GM21447 (cell line): Measurements from ENCODE around the gene PRXL2C.
"Not testable (repeated sequence)": the region's sequence is repeated elsewhere in the genome, so short reads cannot be mapped to it uniquely, and the experiment has no call there.

Source experiments
- ATAC-seq: cut with Tn5 transposase; IDR thresholded peaks from one replicate; pipeline ENCODE4 v1.9.1; 2021; ENCODE audit not compliant: unreplicated experiment

The PRXL2C gene

DNA sequence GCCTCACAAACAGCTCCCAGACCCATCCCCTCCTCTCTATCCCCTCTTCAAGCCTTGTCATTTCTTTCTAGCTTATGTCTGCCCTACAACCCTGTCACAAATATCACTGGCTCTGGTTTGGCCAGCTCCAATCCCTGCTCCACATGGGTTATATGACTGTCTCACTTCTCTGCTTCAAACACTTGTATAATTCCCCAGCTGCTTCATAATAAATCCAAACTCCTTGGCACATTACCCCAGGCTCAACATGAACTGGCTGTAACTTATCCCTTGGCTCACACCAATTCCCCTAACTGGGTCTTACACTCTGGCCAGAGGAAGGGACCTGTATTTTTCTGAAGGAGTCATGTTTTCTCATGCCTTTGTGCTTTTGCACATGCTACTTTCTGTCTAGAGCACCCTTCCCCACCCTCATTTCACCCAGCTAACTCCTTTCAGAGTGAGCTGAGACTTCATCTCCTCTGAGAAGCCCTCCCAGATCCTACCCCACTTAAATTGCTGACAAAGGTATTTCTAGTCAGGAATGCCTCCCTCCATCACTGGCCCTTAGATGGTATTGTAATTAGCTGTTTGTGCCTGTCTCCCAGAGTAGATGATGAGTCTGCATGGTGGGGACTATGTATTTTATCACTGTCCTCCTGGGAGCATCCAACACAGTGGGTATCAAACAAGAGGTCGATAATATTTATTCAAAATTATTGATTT, 5.3 kb downstream of the PRXL2C start:
- no peak for ATAC-seq

DNA sequence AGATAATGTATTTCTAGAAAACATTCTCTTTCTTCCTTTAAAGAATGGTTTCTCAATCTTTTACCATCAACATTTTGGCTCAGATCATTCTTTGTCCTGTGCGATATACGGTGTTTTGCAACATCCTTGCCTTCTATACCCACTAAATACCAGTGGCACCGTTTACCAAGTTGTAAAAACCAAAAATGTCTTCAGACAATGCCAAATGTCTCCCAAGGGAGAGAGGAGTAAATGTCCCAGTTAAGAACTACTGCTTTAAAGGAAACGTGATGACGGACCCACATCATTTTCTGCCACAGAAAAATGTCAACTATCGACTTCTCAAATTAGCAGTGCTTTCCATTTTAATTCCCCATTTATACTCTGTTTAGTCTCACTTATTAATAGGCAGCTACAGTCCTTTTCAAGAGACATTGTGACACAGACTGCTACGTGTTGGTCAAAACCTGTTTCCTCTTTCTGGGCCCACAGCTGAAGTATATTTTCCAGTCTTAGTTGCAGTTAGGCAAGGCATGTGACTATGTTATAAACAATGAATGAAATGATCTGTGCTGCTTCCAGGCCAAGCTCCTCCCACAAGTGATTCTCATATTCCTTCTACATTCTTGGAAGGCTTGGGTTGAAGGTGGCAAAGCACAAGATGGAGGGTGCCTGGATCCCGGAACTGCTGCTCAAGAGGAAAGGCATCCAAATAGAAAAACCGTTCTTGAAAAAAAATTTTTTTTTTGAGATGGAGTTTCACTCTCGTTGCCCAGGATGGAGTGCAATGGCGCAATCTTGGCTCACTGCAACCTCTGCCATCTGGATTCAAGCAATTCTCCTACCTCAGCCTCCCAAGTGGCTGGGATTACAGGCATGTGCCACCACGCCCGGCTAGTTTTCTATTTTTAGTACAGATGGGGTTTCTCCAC, 8.8 kb downstream of the PRXL2C start:
- no peak for ATAC-seq

DNA sequence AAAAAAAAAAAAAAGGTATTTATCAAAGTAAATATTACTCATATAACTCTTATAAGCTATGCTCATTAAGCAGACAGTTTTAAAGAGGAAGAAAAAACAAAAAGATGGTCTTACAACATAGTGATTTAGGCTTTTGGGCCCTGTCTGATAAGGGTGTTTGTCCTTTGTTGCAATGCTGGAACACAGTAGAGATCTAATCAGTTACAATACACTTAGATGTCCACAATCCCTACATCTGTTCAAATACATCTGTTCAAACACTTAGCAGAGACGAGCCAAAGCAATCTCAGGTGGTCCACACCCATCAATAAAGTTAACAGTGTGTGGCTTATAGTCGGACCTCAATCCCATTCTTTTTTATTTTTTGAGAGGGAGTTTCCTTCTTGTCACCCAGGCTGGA, 11.0 kb downstream of the PRXL2C start:
- ATAC-seq = no peak

DNA sequence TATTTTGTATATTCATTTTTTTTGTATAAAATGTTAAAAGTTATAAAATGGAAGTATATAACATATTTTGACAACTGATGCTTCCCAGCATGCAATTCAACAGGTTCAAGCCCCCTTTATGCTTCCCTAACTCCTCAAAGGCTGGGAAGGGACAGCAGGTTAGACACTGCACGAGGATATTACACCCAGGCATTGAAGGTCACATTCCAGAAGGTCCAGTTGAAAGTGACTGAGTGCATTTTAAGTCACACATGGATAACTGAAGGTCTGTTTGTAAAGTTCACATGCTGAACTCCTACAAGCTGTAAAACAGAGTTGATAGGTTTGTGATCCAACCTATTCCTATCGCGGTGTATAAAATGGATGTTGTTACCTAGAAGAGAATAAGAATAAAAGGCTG, 13.6 kb downstream of the PRXL2C start:
- ATAC-seq = no peak

DNA sequence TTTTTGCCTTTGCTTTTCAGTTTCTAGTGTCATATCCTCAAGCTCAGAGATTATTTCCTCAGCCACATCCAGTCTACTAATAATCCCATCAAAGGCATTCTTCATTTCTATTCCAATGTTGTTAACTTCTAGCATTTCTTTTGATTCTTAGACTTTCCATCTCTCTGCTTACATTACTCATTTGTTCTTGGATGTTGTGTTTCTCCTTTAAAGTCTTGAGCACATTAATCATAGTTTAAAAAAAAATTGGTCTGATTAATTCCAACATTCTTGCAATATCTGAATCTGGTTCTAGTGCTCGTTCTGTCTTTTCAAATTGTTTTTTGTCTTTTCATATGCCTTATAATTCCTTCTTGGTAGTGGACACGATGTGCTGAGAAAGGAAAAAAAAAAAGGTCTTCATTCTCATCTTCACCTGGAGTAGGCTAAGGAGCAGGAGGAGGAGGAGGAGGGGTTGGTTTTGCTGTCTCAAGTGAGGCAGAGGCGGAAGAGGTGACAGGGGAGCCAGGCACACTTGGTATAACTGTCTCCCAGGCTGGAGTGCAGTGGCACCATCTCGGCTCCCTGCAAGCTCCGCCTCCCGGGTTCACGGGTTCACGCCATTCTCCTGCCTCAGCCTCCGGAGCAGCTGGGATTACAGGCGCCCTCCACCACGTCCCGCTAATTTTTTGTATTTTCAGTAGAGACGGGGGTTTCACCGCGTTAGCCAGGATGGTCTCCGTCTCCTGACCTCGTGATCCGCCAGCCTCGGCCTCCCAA, 16.3 kb downstream of the PRXL2C start:
- ATAC-seq = no peak

DNA sequence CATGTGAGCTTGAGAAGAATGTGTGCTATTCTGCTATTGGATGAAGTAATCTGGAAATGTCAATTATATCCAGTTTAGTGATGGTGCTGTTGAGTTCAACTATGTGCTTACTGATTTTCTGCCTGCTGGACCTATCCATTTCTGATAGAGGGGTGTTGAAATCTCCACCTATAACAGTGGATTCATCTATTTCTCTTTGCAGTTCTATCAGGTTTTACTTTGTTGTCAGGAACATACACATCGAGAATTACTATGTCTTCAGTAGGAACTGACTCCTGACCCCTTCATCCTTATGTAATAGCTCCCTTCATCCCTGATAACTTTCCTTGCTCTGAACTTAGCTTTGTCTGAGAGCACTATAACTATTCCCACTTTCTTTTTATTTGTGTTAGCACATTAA, 18.7 kb downstream of the PRXL2C start:
- no peak for ATAC-seq

DNA sequence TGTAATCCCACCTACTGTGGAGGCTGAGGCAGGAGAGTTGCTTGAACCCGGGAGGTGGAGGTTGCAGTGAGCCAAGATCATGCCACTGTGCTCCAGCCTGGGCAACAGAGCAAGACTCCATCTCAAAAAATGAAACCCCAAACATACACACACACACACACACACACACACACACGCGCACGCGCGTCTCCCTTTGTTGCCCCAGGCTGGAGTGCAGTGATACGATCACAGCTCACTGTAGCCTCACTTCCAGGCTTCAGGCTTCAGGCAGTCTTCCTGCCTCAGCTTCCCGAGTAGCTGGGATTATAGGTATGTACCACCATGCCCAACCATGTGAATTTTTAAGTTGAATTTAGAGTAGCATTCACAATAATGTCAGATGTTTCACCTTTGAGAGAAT, 21.5 kb downstream of the PRXL2C start:
- ATAC-seq = not testable (repeated sequence)

DNA sequence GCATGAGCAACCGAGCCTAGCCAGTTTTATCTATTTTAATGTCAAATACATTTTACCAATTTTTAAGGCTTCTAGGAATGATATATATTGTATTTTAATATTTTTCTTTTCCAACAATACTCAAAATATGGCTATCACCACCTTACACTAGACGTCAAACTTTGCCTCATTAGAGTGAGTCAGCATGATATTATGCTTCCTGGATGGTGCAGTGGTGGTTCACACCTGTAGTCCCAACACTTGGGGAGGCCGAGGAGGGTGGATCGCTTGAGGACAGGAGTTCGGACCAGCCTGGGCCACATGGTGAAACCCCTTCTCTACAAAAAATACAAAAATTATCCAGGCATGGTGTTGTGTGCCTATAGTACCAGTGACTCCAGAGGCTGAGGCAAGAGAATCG, 28.2 kb downstream of the PRXL2C start:
- ATAC-seq = no peak

DNA sequence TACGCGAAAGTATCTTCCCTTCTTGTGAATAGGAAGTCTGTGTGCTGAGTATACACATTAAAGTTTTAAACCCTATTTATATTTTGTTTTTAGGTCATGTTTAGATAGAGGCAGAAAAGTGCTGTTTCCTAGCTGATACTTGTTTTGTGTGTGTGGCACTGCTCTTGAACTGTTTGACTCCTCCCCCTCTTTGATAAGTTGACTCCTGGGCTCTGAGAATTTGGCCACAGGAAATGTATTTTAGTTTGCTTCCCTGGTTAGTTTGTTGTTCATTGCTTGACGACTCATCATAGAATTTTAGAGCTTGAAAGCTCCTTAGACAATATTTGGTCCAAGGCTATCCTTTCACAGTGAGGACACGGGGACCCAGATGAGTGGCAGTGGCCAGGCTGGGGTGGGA, 33.5 kb downstream of the PRXL2C start:
- ATAC-seq = no peak

DNA sequence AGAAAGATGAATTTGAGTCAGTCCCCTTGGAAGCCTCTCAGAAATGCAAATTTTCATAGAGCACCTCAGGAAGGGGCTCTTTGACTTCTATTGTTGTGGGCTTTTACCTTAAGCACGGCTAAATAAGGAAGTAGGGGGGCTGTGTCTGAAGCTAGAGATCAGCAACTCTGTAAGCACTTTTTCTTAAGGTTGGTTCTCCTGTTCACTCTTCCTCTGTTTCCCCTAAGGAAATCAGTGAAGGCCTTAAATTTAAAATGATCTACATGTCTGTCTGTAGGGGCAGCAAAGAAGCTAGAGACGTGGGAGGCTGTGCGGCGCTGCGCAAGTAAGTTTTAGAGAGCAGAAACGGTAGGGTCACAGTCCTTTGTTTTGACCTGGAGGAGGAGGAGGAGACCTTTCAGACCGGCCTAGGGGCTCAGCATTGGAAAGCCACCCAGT, 34.3 kb downstream of the PRXL2C start:
- ATAC-seq = no peak

DNA sequence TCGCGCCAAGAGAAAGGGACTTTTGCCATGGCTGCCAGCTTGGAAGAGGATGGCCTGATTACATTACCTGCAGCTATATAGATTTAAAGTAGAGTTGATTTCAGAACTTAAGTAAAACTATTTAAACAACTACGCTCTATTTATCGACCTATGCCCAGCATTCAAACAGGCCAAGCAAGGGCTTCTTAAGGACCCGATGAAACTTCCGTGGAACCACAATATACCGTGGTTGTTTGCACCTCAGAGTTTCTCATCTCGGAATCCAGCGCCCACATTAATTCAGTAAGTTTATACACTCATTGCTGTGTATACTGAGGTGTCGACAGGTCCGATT, 35.0 kb downstream of the PRXL2C start:
- no peak for ATAC-seq

DNA sequence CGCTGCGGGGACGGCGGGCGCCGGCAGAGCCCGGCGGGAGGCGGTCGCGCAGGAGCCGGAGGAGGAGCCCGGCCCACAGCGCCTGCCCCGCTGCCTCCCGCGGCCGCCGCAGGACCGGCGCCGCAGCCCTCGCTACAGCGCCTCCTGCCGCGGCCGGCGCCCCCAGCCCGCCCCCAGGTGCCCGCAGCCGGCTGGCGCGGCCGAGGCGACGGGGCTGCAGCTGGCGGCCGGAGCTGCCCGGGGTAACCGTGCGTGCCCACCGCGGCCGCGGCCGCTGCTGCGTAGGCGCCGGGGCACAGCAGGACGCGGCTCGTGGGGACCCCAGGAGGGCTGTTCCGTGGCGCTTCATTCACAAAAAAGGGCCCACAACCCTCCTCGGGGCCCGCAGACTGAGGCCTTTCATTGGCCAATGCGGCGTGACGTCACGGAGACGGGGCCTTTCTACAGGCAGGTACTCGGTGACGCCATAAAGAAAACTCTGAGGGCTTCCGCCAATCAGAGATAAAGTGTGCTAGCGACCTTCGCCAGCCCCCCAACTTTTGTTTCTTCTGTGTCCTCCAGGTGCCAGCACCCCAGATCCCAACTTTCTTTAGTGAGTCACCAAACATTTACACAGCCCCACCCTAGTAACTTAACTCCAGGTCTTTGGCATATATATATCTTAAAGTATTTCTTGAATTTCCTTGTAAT, 35.5 kb downstream of the PRXL2C start, which contains the start of gene CDC14B:
TSS of gene CDC14B (minus strand) at position 353 of the 690 bp plus-strand sequence. CDS start 465 bp downstream, outside the sequence.
- ATAC-seq = no peak

DNA sequence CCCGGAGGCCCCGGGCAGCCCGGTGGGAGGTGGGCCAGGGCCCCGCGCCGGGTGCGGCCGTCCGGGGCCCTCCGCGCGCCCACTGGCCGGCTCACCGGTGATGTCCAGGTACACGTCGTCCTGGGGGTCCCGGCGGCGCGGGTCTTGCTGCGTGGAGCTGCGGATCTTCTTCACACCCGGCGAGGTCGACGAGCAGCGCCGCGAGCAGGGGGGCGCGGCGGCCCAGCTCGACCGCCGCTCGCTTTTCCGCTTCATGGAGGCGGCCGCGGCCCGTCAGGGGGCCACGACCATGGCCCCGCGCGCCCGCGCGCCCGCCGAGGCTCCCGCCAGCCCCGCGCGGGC, 36.0 kb downstream of the PRXL2C start:
- ATAC-seq = no peak

DNA sequence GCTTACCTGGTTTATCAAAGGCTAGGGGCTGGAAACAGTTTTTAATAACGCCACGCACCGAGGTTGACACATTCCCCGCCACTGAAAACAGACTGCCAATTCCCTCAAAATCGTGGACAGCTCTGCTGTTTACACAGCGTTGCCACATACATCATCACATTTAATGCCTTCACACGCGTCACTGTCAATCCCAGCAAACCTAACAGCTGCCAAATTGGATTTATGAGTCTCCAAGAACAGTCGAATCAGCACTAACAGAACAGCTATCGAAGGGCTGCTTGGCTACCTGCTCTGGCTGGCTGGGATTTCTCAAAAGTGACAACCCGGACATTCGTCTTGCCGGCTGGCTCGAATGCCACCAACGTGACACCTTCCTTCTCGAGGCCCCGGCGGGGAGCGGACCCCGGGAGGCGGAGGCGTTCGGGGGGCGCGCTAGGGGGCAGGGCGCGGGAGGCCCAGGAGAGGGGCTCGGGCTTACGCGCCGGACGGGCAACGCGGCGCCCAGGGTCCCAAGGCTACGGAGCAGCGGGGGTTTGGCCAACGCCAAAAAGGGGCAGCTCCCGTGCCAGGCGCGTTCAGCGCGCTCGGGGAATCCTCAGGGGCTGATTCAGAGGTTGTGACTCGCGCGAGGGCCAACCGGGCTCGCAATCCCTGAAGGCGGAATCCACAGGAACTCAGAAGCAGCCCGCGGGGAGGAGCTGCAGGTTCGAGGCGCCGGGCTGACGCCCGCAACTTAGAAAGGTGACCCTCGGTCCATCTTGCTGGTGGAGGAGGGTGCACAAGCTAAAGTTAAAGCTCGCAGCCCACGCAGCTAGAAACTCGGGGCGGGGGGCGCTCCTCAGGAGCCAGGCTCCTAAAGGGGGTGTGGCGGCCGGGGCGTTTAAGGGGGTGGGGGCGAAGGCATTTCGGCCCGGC, 36.7 kb downstream of the PRXL2C start:
- ATAC-seq = no peak

DNA sequence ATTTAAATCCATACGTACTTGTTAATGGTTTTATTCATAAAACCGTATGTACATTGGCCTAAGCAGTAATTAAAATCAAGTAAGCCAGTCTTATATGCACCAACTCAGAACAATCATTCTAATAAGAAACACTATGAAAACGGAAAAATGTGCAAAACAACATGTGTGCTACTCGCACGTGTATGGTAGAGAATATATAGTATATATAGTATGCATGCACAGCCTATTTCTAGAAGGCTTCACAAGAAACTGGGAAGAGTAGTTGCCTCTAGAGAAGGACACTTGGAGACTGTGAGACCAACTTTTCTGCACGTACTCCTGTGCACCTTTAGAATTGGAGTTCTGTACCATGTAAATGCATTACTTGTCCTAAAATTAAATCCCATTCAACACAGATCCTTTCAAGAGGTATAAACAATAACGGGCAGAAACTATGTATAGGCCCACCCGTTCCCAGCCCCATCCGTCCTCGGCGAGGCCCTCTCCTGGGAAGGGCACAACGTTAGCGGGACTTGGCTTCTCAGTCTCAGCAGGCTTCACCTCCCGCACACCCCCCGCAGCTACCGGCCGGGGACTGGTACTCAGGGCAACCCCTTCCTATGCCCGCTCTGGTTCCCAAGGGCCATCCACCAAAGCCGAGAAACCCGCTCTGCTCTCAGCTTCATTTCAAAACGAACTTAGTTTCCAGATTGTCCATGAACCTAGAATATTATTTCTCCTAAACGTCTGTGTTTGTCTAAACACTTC, 37.5 kb downstream of the PRXL2C start:
- ATAC-seq = no peak

DNA sequence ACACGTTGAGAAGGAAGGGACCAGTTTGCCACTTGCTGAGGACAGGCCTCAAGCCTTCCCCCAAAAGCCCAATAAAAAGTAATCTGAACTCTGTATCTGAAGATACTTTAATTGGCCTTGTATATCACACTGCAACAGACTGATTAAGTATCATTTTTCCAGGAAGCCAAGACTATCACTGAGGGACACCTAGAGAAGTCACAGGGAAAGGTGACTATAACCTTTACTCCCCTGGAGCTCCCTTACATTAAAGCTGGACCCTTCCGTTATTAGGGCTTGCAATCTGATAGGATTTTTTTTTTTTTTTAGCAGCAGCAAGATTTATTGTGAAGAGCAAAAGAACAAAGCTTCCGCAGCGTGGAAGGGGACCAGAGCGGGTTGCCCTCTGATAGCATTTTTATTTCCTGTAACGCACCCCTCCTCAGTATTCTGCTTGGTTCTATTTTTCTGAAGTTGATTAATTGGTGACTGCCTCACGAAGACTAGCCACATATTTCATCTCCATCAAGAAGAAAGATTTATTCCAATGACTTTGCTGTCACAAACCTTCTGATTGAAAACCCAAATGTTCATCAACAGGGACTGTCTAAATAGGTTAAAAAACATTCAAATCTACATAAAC, 38.2 kb downstream of the PRXL2C start:
- no peak for ATAC-seq

DNA sequence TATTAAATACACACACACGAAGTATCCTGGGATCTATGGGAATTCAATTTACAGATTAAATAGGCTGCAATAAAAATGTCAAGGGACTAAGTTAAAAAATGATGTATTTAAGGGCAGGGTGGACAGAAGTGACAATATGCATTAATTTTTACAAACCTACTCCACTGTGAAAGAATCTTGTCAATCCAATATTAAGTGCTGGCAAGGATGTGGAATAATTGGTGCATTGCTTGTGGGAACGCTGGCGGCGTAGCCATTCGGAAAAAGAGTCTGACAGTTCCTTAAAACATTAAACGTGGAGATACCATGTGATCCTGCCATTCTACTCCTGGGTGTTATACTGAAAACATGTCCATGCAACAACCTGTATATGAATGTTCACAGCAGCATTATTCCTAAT, 39.7 kb downstream of the PRXL2C start:
- no peak for ATAC-seq

DNA sequence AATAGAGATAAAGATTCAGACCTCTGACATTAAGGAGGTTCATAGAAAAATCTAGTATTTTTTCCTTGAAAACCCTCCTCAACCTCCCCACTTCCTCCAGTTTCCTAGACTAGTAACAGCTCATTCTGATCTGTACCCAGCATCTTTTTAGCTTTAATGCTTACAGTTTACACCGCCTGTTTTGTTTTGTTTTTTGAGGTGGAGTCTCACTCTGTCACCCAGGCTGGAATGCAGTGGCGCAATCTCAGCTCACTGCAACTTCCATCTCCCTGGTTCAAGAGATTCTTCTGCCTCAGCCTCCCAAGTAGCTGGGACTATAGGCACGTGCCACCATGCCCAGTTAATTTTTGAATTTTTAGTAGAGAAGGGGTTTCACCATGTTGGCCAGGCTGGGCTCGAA, 40.5 kb downstream of the PRXL2C start:
- ATAC-seq = not testable (repeated sequence)
